Raji (cell line): ENCODE measurements around the gene LIMA1.

Source experiments
- POLR2A ChIP-seq: IDR thresholded peaks from 2 replicates; pipeline ENCODE4 v1.6.1; 2011; ENCODE audit warnings: low read depth, low read length, control low read depth; ENCODE audit not compliant: insufficient read depth

Gene LIMA1

DNA sequence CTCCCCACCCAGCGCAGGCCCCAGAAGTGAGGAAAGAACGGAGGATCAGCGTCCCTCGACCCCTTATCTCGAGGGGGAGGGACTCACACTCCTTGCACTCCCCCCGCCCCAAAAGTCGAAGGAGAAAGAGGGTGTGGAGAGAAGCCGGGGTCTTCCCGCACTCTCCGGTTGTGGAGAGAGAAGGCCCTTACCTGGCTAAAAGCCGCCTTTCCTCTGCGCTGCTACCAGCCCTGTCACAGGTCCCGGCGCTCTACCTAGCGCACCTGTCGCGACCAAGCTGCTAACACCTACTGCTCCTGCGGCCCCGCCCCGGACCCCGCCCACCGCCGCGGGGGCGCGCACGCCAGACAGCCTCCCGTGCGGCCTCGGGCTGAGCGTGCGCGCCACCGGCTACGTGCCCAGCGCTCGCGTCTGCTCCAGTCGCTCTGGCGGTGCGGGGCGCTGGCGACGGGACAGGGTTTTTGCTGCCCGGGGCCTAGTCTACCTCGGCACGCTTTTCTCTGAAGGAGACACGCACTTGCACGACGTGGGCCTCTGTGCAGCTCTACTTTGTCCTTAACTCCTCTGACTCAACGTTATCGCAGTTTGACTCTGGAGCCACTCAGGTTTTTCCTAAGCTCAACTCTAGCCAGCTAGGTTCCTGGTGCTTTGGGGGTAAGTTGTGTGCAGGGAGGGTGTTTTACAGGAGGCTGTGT is at the start of gene LIMA1:
TSS of gene LIMA1 (minus strand) at position 292 of the 695 bp plus-strand sequence. CDS start 34,769 bp downstream, outside the sequence.
- TF ChIP-seq POLR2A, result peak; percentile 96

DNA sequence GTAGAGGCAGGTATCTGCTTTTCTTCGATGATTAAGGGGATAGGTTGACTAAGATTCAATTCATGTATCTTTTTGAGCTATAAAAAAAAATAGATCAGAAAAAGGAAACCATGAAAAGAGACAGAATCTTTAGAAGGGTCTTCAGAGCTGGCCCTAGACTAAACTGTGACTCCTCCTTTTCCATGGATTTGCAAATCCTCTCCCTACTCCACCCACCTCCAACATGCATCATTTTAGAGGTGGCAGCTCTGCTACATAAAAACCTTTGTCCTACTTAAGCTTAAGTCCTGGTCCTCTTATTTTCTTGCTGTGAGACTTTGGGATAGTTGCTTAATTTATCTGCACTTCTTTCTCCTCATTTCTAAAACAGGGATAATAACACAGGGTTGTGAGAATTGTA is 48.4 kb upstream of the LIMA1 start:
- no peak for TF ChIP-seq POLR2A

DNA sequence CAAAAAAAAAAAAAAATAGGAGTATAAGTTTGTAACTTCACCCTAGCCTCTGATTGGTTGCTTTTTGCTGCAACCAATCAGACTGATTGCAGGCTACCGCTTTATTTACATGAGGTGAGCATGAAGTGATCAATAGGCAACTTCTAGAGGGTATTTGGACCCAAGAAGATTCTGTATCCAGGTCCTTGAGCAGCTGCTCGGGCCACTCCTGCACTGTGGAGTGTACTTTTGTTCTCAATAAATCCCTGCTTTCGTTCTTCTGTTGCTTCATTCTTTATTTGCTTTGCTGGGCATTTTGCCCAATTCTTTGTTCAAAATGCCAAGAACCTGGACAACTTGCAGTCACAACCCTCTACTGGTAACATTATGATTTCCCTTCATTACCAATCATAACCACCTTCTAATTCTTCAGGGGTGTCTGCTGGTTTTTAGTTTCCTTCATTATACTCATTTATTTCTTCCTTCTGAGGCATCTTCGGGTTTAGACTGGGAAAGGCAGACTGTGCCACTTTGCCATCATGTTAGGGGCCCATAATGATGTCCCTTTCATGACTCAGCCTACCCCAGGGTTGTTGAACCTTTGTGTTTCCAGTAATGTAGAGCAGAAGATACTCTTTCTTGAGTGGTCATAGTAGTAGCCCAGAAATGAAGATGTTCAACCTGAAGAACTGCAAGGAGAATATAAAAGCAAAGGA is 43.4 kb upstream of the LIMA1 start:
- TF ChIP-seq POLR2A, result no peak

DNA sequence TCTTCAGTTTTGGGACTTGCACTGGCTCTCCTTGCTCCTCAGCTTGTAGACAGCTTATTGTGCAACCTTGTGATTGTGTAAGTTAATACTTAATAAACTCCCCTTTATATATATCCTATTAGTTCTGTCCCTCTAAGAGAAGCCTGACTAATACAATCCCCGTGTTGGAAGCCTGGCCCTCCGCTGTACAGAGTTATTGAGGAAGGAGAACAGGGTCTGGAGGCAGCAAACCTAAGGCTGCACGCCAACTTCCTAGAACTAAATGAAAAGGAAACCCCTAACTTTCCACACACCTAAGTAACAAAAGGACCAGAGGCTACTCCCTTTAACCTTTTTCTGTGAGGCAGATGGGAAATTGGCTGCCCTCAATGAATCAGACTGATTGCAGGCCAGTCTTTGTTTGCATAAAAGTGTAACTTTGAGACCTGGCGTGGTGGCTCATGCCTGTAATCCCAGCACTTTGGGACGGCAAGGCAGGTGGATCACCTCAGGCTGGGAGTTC is 42.6 kb upstream of the LIMA1 start:
- TF ChIP-seq POLR2A, result no peak

DNA sequence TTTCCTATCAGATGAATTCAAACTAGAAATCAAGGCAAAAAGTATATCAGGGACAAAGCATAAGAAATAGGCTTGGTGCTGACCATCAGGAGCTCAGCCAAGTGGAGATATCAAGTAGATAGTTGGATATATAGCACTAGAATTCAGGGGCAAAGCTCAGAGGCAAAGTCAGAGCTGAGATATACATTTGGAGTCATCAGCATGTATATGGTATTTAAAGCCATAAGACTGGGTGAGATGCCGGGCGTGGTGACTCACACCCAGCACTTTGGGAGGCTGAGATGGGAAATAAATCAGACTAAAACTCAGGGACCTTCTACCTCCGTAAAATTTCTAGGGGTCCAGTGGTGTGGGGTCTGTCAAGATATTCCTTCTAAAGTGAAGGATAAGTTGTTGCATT is 38.9 kb upstream of the LIMA1 start:
- no peak for TF ChIP-seq POLR2A

DNA sequence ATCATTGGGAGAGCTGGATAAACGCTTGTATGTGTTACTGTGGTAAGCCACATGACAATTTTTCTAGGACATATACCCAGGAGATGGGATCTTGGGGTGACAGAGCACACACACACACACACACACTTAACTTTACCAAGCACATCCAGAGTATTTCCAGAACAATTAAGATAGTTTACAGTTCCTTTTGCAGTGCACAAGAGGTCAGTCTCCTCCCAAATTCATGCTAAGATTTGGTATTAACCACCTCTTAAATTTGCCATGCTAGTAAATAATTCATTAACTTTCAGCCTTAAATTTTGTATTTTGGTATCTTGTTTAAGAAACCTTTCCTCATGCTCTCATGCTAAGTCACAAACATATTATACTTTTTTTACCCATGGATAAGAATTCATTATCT is 33.9 kb upstream of the LIMA1 start:
- TF ChIP-seq POLR2A, result no peak

DNA sequence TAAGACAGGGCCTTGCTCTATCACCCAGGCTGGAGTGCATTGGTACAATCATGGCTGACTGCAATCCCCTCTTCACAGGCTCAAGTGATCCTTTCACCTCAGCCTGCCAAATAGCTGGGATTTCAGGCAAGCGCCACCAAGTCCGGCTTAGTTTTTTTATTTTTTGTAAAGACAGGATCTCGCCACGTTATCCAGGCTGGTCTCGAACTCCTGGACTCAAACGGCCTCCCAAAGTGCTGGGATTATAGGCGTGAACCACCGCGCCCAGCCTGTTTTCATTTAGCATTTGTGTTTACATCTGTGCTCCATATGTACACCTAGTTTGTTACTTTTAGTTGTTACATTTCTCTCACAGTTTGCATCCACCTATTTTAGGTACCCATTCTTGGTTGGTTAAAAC is 32.5 kb upstream of the LIMA1 start:
- no peak for TF ChIP-seq POLR2A

DNA sequence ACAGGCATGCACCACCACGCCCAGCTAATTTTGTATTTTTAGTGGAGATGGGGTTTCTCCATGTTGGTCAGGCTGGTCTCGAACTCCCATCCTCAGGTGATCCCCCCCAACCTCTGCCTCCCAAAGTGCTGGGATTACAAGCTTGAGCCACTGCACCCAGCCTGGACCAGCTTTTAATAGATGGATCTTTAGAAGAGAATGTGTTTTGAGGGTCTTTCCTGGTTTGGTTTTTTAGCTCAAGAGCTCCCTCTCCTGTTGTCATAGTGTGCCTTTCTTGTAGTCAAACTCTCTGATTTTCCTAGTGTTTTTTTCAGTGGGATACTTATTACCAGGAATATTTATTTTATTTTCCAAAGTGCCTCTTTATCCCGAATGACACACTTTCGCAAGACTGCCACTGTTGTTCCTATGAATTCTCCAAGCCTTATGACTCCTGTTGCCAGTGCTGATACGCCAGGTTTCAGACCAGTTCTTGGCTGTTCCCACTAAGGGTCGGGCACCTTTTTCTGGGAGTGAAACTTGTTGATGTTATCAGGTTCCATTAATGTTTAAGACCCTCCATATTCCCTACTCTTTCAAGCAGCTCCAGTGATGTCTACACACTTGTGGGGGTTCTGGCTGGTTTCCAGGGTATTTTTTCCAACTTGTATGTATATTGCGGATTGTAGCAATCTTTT is 31.5 kb upstream of the LIMA1 start:
- no peak for TF ChIP-seq POLR2A

DNA sequence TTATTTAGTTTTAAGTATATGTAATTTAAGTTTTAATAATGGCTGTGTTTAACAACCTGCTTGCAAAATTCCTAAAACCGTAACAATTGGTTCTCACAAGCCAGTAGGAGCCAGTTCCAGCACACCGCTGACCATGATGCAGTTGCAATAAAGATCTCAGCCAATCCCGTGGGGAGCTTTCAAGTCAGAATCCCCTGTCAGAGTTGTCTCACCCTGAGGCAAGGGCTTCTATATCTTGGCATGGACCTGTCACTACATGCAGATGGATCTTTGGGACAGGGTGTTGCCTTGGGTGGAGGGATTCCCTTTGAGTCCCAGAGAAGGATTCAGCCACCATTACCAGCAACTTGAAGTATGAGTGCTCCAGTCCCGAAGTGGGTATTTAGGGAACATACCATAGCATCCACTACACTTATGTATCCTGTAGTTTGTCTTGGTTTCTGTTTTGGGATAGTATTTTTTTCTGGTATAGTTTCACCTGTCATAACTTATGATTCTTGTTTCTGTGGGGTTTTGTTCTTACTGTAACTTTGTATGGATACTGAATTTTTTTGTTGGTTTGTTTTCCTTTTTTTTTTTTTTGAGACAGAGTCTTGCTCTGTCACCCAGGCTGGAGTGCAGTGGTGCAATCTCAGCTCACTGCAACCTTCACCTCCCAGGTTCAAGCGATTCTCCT is 30.1 kb upstream of the LIMA1 start:
- TF ChIP-seq POLR2A, result no peak

DNA sequence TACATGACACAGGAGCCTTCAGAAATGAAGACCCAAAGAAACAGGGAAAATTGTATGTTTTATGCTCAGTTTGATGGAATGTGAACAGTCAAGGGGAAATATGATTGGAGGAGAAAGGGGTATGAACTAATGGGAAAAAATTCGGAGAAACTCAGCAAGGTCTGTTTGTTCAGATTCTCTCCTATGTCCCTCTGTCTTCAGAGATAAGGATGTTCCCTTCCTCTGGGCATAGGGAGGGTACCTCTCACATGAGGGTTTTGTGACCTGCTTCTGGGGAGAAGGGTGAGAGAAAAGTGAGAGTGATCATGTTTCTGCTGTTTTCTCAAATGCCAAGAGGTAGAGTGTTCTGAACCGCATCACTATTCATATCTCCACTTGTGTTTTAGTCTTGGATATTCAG is 26.6 kb upstream of the LIMA1 start:
- TF ChIP-seq POLR2A, result no peak

DNA sequence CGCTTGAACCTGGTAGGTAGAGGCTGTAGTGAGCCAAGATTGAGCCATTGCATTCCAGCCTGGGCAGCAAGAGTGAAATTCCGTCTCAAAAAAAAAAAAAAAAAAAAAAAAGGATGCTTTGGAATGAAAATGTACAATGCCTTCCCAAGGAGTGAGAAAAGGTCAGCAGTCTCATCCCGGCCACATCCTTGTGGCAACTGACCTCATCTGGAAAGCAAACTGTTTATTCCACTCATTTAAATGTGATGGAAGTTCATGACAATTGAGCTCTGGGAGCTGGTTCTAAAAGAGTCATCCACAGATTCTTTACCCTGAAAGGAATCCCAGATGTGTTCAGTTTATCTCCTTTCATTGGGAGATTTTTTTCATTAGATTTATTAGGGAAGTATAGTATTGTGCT is 19.4 kb upstream of the LIMA1 start:
- no peak for TF ChIP-seq POLR2A

DNA sequence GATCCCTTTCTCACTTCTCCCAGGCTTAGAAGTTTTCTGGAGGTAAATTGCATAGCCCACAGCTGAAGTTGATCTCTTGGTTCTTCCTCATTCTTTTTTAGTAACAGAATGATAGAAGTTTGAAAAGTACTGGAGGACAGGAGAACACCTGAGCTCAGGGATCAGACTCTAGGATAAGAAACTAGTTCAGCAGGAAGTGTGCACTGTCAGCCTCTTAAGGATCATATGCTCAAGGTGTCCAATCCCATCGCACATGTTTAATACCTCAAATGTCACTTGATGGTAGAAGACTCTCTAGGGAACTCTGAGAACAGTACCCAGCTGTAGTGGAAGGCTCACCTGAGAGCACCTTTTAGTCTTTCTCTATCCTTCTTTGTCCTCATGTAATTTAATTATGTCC is 14.7 kb upstream of the LIMA1 start:
- TF ChIP-seq POLR2A, result no peak

DNA sequence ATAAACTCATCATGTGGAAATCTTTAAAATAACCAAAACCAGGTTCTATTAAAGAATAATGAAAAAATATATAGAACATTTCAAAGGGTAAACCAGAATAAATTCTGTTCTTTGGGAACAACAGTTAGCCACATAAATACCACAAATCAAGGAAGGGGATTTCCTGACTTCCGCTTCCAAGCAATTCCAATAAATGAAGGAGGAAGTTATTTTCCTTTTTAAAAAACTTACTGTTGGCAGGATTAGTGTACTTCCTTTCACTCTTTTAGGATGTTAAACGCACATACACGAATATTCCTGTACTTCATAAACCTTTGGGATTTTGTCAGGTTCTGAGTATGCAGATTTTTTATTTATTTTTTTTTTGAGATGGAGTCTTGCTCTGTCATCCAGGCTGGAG is 13.7 kb upstream of the LIMA1 start:
- TF ChIP-seq POLR2A, result no peak

DNA sequence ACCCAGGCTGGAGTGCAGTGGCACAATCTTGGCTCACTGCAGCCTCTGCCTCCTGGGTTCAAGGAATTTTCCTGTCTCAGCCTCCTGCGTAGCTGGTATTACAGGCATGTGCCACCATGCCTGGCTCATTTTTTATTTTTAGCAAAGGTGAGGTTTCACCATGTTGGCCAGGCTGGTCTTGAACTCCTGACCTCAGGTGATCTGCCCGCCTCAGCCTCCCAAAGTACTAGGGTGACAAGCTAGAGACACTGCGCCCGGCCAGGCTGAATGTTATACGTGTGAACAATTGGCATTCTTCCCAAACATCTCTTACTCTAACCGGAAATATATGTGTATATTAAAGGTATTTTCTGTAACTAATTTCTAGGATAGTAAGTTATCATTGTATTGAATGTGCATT is 13.2 kb upstream of the LIMA1 start:
- TF ChIP-seq POLR2A, result no peak

DNA sequence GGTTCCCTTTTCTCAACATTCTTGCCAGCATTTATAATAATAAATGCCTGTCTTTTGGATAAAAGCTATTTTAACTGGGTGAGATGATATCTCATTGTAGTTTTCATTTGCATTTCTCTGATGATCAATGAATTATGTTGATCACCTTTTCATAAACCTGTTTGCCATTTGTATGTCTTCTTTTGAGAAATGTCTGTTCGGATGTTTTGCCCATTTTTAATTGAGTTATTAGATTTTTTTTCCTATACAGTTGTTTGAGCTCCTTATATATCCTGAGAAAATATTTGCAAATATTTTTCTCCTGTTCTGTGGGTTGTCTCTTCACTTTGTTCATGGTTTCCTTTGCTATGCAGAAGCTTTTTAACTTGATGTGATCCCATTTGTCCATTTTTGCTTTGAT is 8.1 kb upstream of the LIMA1 start:
- TF ChIP-seq POLR2A, result no peak
